ENCODE data around the gene MYPN. TPM values are rescaled to one million over a fixed set of nuclear protein-coding genes. Genes with fewer than 3 reads are reported as not detected.

The MYPN gene
- total RNA-seq, 2 donors from 2014 or later: not detected

GRCh38 chr10:68261132-68261856 lies 152.0 kb downstream of the MYPN start:
- no peak for ATAC-seq
- no peak overlapping the region for H3K27ac Mint-ChIP-seq
- peaks cover 5% of the 10 kb centered on the region for H3K36me3 Mint-ChIP-seq (ENCODE audit: low read depth)

More at GRCh38 chr10:68261132-68261856, 152.0 kb downstream of the MYPN start:
- DNase-seq: no peak
- H3K27me3 Mint-ChIP-seq: peaks cover 12% of the 10 kb centered on the region
- H3K4me1 Mint-ChIP-seq: no peaks in the 10 kb centered on the region
- H3K9me3 ChIP-seq (ENCODE audit: control insufficient read depth, low read length, poor library complexity, severe bottlenecking): no peaks in the 10 kb centered on the region
- H3K4me3 Mint-ChIP-seq: no peak overlapping the region

Other genes starting within 250 kb of the MYPN start
- 10 to 100 TPM; 48.4 to 56.4 TPM for gene SIRT1, start 224.8 kb upstream of the MYPN start, total RNA-seq
- gene HERC4, start 34.2 kb upstream of the MYPN start, total RNA-seq: 10 to 100 TPM; 50.9 to 59.4 TPM
- not detected for gene ATOH7, start 122.6 kb downstream of the MYPN start, total RNA-seq
- gene HNRNPH3, start 222.6 kb downstream of the MYPN start, total RNA-seq: 100 to 1,000 TPM; 165 to 180 TPM
- gene PBLD, start 223.4 kb downstream of the MYPN start, total RNA-seq: 1 to 10 TPM; 1.9 TPM

All from T-helper 17 cell (primary cell).